ENCODE results near the gene TCAIM. TPM values are rescaled to one million over a fixed set of nuclear protein-coding genes. Genes with fewer than 3 reads are reported as not detected.
A peak's percentile ranks its signal among the peaks of the same experiment; 100 is the strongest.
"Not testable (repeated sequence)": the region's sequence is repeated elsewhere in the genome, so short reads cannot be mapped to it uniquely, and the experiment has no call there.

The TCAIM gene
- polyA plus RNA-seq, 3 donors from 2014 or later = 9.9 to 18.1 (median 16.3) TPM

DNA sequence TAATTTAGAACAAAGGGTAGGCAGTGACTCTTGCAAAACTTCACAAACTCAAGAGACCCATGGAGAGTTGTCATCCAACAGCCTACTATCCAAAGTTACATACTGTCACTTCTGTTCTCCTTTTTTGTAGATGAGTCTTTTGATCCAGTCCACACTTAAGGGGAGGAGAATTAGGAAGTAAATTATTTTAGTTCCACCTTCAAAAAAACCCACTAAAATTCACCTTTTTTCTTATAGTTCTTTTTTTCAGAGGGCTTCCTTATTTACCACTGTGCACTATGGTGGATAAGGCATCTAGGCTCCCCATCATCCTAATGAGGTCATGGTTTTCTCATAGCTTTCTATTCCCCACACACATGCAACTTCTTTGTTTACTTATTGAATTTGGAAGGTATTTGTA, 8.6 kb upstream of the TCAIM start:
- Mint-ChIP-seq H3K27ac (no peak overlapping the region), H3K27me3 (ENCODE audit: low read depth in 3 of 3) (peaks cover 0 to 12% (median 4%) of the 10 kb centered on the region in 3 donors), H3K9me3 (no peaks in the 10 kb centered on the region), H3K4me3 (no peak overlapping the region), H3K36me3 (no peaks in the 10 kb centered on the region), H3K4me1 (no peaks in the 10 kb centered on the region)
- no peak for DNase-seq

DNA sequence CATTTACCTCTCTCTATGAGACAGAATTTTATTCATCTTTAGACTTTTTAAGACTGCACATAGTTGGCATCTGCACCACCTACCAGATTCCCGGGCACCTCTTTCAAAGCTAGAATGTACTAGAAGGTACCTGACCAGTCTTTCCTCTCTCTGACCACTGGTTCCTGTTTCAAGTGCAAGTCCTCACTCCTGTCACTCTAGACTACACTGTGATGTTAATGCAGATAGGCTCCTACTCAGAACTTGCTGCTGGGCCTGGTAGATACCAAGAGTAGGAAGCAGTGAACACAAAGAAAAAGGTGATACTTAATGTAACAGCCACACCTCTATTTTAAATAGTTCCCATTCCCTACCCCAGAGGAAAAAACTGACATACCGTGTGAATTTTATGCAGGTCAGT, 8.1 kb upstream of the TCAIM start:
- Mint-ChIP-seq H3K27ac (no peak overlapping the region), H3K27me3 (ENCODE audit: low read depth in 3 of 3) (peaks cover 0 to 9% (median 4%) of the 10 kb centered on the region in 3 donors), H3K4me3 (no peak overlapping the region), H3K9me3 (no peaks in the 10 kb centered on the region), H3K36me3 (no peaks in the 10 kb centered on the region), H3K4me1 (no peaks in the 10 kb centered on the region)
- no peak for DNase-seq

DNA sequence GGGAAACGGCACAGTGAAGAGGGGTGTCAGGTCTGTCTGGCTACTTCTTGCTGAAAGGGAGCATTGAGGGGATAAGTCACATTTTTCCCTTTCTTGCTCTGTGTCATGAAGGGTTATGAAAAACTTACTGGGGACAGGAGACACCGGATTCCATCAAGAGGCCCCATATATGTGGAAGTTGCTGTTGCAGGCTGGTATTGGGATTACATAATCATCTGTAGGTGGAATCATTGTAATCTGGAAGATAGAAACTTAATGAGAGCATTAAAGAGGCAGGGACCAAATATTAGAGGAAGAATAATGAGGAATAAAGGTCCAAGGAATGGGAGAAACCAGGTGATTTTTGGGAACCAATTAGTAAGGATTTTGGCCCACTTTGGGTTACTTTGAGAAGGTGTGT, 4.2 kb upstream of the TCAIM start:
- Mint-ChIP-seq H3K4me3 (no peak overlapping the region), H3K9me3 (no peaks in the 10 kb centered on the region), H3K4me1 (peaks cover 13 to 19% of the 10 kb centered on the region in 2 donors), H3K27me3 (ENCODE audit: low read depth in 3 of 3) (peaks cover 11 to 16% (median 14%) of the 10 kb centered on the region in 3 donors), H3K27ac (no peak overlapping the region), H3K36me3 (no peaks in the 10 kb centered on the region)
- DNase-seq = no peak

DNA sequence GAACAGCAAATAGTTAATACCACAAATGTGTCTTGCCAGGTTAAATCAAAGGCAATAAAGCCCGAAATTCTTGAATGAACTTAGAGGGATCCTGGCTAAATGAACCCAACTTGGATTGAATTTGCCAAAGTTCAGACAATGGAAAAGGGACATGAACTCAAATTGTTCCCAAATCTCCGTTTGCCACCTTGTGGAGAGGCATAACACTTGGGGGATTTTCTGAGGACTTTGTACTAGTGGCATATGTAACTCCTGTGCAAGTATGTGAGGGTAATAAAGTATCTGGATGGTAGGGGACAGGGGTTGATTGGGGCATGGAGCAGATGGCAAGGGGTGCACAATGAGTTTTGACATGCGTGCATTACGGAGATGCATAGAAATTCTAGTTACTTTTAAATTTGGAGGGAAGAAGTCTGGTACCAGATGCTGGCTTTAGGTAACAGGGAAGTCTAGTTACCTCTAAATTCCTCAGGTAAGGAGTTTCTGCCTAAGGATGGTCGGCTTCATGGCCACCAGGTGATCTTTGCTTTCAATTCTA, 1.2 kb upstream of the TCAIM start:
- peak overlapping the region; percentile 95 to 99 (median 98) for H3K27ac Mint-ChIP-seq
- no peaks in the 10 kb centered on the region for H3K9me3 Mint-ChIP-seq
- DNase-seq = no peak
- peaks cover 0 to 3% (median 0%) of the 10 kb centered on the region in 3 donors for H3K36me3 Mint-ChIP-seq
- peaks cover 11 to 21% (median 14%) of the 10 kb centered on the region in 3 donors for H3K27me3 Mint-ChIP-seq (ENCODE audit: low read depth in 3 of 3)
- peaks cover 25 to 42% of the 10 kb centered on the region in 2 donors for H3K4me1 Mint-ChIP-seq
- H3K4me3 Mint-ChIP-seq = peak overlapping the region; percentile 96 to 100 (median 99)

DNA sequence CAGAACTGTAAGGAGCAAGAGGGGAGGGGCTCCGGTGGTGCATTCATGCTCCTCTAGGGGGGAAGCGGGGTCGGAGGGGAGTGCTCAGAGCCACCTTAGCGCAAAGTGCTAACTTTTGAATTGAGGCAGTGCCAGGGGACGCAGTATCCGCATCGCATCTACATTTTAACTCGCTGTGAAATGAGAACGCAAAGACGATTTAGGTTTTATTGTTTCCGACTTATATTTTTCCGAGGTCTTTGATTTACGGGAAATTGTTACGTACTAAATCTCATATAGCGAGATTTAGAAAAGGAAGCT, 212 bp downstream of the TCAIM start:
- H3K4me1 Mint-ChIP-seq = peaks cover 25 to 42% of the 10 kb centered on the region in 2 donors
- H3K27me3 Mint-ChIP-seq (ENCODE audit: low read depth in 3 of 3) = peaks cover 11 to 20% (median 14%) of the 10 kb centered on the region in 3 donors
- H3K36me3 Mint-ChIP-seq = peaks cover 0 to 3% (median 0%) of the 10 kb centered on the region in 3 donors
- no peaks in the 10 kb centered on the region for H3K9me3 Mint-ChIP-seq
- no peak for DNase-seq
- H3K27ac Mint-ChIP-seq = peak overlapping the region; percentile 95 to 99 (median 97)
- H3K4me3 Mint-ChIP-seq = peak overlapping the region; percentile 96 to 100 (median 99)

DNA sequence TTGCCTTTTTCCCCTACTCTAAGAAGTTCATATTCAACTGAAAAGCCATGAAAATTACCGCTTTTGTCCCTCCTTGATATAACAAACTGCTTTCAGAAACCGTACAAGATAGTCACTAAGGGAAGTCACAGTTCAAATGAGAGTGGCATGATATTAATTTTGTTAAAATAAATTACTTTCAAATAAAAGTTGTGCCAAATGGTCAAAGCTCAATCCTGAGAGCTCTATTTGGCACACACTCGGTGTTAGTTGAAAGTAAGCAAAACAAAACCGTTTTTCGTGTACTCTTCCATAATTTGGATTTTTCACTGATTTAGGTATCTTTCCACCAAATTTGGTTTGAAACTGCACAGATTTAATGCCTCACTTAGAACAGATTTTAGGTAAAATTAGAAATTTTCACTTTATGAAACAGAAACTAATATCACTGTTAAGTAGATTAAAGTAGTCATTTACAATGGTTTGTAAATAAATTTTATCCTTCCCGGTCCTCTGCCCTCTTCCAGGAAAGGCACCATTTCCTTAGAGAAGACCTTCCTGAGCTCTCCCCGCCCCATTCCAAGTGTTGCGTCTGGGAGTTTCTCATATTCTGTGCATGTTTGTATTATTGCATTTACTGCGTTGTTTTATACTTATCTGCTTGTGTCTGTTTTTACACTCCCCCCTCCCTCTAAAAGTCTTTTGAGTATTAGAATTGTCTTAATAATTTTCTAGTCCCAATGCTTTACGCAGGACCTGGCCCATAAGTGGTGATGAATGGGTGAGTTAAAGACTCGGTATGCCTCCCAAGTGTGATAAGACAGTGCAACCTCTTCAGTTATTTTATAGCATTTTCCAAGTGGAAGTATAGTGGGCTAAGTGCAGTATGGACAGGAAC, 853 bp downstream of the TCAIM start:
- Mint-ChIP-seq H3K4me3 (peak overlapping the region; percentile 96 to 100 (median 99)), H3K4me1 (peaks cover 25 to 42% of the 10 kb centered on the region in 2 donors), H3K27me3 (ENCODE audit: low read depth in 3 of 3) (peaks cover 11 to 20% (median 14%) of the 10 kb centered on the region in 3 donors), H3K27ac (peak overlapping the region; percentile 95 to 99 (median 97)), H3K36me3 (peaks cover 0 to 3% (median 0%) of the 10 kb centered on the region in 3 donors), H3K9me3 (no peaks in the 10 kb centered on the region)
- DNase-seq = peak in 1 of 3 donors; percentile 3

DNA sequence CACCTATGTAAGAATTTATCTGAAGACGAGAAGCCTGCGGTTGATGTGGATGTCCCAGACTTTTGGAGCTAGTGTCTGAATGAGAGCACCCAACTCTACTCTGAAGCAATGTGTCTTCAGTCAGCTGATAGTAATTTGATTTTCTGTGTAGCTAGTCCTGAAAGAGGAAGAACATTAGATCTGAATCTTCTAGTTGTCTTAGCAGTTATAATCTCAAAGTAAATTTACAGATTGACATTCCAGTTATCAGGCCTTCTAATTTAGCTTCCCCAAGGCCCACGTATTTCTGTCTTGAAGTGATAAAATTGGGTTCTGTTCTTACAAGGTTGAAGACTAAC, 1.5 kb downstream of the TCAIM start:
- Mint-ChIP-seq H3K4me3 (peak overlapping the region; percentile 96 to 100 (median 99)), H3K27ac (peak overlapping the region; percentile 95 to 99 (median 97))

DNA sequence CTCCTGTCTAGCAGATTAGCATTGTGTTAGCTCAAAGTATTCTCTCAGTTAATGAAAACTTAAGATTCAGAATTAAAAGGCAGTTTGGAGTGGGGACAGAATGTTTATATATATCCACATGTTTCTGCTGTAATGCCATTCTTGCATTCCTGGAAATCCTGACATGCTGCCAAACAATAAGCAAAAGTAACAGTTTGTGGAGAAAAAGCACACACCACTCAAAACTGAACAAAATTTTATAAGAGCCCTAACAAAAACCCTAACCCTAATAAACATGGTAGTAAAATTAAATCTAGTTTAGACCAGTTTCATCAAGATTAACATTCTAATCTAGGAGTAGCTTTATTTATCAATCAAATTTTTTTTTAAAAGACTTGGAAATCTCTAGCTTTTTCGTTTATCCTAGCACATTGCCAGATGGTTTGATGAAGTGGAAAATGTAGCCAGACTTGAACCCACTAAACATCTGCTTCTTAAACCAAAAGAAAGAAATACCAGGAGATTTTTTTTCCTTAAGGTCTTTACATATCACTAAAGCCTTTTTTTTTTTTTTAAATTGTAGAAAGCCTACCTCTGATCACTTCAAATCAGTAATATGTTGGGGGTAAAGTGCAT, 3.7 kb downstream of the TCAIM start:
- H3K36me3 Mint-ChIP-seq = peaks cover 0 to 3% (median 0%) of the 10 kb centered on the region in 3 donors
- no peak overlapping the region for H3K4me3 Mint-ChIP-seq
- DNase-seq = no peak
- H3K27ac Mint-ChIP-seq = no peak overlapping the region
- peaks cover 11 to 21% (median 14%) of the 10 kb centered on the region in 3 donors for H3K27me3 Mint-ChIP-seq (ENCODE audit: low read depth in 3 of 3)
- no peaks in the 10 kb centered on the region for H3K9me3 Mint-ChIP-seq
- peaks cover 24 to 39% of the 10 kb centered on the region in 2 donors for H3K4me1 Mint-ChIP-seq

More for the DNA sequence above, 1.5 kb downstream of the TCAIM start:
- Mint-ChIP-seq H3K36me3 (peaks cover 0 to 3% (median 0%) of the 10 kb centered on the region in 3 donors), H3K4me1 (peaks cover 25 to 42% of the 10 kb centered on the region in 2 donors), H3K27me3 (ENCODE audit: low read depth in 3 of 3) (peaks cover 11 to 21% (median 14%) of the 10 kb centered on the region in 3 donors), H3K9me3 (no peaks in the 10 kb centered on the region)
- no peak for DNase-seq

DNA sequence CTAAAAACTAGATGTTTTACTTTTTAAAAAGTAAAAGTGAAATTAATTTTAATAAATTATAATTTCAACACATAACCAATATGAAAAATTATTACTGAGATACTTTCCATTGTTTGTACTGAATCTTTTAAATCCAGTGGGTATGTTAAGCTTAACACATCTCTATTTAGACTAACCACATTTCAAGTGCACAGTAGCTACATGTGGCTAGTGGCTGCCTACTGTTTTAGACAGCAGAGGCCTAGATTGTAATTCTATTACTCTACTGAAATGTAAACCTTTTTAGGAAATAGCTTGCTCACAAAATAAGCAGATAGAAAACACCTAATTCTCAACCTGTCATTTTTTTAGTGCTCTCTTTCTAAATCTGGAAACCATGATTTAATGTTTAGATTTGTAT, 4.9 kb downstream of the TCAIM start:
- DNase-seq = no peak
- Mint-ChIP-seq H3K4me1 (peaks cover 19 to 31% of the 10 kb centered on the region in 2 donors), H3K9me3 (no peaks in the 10 kb centered on the region), H3K4me3 (no peak overlapping the region), H3K27me3 (ENCODE audit: low read depth in 3 of 3) (peaks cover 4 to 13% (median 7%) of the 10 kb centered on the region in 3 donors), H3K36me3 (peaks cover 0 to 3% (median 0%) of the 10 kb centered on the region in 3 donors), H3K27ac (no peak overlapping the region)

DNA sequence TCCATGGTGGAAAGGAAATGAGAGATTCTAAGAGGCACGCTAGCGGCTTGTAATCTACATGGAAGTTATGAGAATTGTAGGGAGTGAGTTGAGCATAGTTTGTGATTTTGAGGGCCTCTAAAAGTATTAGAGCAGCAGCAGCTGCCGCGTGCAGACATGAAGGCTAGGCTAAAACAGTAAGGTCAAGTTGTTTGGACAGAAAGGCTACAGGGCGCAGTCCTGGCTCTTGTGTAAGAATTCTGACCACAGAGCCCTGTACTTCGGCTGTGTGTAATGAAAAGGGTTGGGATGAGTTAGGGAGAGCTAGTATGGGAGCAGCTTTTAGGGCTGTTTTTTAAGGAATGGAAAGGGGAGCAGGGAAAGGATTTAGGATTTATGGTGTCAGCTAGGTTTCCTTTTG, 8.0 kb downstream of the TCAIM start:
- not testable (repeated sequence) for H3K4me1 Mint-ChIP-seq; H3K36me3 Mint-ChIP-seq; H3K27ac Mint-ChIP-seq; H3K4me3 Mint-ChIP-seq; H3K27me3 Mint-ChIP-seq (ENCODE audit: low read depth in 3 of 3); DNase-seq; H3K9me3 Mint-ChIP-seq

DNA sequence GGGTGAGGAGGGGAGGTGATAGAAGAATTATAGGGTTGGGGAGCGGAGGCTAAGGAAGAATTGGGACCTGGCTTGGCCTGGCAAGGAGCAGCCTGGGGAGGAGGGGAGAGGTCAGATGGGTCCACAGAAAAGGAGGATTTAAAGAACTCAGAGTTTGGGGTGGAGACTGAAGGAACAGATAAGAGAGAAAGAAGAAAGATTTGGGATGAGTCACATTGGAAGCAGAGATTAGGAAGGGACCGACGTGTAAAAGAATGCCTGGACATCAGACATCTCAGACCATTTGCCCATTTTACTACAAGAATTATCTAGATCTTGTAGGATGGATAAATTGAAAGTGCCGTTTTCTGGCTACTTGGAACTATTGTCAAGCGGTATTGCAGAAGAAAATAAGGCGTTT, 10.4 kb downstream of the TCAIM start:
- Mint-ChIP-seq H3K27me3 (ENCODE audit: low read depth in 3 of 3) (peaks cover 0 to 2% (median 1%) of the 10 kb centered on the region in 3 donors), H3K36me3 (peaks cover 0 to 6% (median 3%) of the 10 kb centered on the region in 3 donors), H3K4me1 (no peaks in the 10 kb centered on the region), H3K4me3 (no peak overlapping the region), H3K9me3 (no peaks in the 10 kb centered on the region), H3K27ac (no peak overlapping the region)
- DNase-seq = no peak

DNA sequence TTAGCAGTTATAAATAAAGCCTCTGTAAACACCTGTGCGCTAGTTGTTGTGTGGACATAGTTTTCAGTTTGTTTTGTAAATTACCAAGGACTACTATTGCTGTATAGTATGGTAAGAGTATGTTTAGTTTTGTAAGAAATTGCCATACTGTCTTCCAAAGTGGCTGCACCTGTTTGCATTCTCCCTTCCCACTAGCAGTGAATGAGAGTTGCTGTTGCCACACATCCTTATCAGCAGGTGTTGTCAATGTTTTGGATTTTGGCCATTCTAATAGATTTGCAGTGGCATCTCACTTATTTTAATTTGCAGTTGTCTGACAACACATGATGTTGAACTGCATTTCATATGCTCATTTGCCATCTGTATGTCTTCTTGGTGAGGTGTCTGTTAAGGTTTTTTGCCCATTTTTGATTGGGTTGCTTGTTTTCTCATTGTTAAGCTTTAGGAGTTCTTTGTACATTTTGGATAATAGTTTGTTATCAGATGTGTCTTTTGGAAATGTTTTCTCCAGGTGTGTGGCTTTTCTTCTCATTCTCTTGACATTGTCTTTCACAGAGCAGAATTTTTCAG, 14.9 kb downstream of the TCAIM start:
- Mint-ChIP-seq H3K36me3 (peaks cover 10 to 19% (median 13%) of the 10 kb centered on the region in 3 donors), H3K4me1 (peaks cover 0 to 6% of the 10 kb centered on the region in 2 donors), H3K27ac (no peak overlapping the region), H3K27me3 (ENCODE audit: low read depth in 3 of 3) (peaks cover 0 to 2% (median 0%) of the 10 kb centered on the region in 3 donors), H3K4me3 (no peak overlapping the region), H3K9me3 (no peaks in the 10 kb centered on the region)
- no peak for DNase-seq

DNA sequence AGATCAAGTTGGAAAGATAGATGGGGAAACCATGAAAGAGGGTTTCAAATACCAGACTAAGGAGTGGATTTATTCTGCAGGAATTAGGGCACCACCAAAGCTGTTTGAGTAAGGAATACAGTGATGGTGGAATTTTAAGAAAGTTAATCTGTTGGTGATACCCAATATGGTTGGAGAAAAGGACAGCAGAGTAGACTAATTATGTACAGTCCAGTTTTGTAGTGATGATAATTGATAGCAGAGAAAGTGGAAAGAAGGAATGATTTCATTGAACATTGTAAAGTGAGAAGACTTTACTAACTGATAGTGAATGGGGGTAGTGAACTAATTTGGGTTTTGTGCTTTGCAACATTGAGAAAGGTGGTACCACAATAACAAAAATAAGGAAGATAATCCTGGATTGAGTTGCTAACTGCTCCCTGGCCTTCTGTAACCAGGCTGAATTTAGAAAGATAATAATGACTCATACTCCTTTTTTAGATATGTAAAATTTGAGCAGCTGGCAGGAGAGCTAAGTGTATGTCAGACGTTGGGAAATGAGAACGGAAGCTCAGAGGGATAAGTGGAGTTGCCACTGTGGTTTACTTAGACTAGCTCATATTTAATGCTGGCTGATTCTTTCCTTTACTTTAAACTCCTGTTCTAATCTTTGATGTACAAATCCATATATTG, 16.9 kb downstream of the TCAIM start:
- no peak overlapping the region for H3K27ac Mint-ChIP-seq
- no peak for DNase-seq
- no peaks in the 10 kb centered on the region for H3K9me3 Mint-ChIP-seq
- no peaks in the 10 kb centered on the region for H3K27me3 Mint-ChIP-seq (ENCODE audit: low read depth in 3 of 3)
- no peak overlapping the region for H3K4me3 Mint-ChIP-seq
- H3K36me3 Mint-ChIP-seq = peaks cover 17 to 19% (median 17%) of the 10 kb centered on the region in 3 donors
- peaks cover 0 to 6% of the 10 kb centered on the region in 2 donors for H3K4me1 Mint-ChIP-seq
